Measurements from ENCODE around the gene LRRC73. TPM values are rescaled to one million over a fixed set of nuclear protein-coding genes. Genes with fewer than 3 reads are reported as not detected.

LRRC73 gene
- total and polyA plus RNA-seq, 2 of the 8 experiments (the other 6 are each of a cell fraction or from before 2014, with no cell fraction given), result 0.24 to 0.26 TPM

DNA sequence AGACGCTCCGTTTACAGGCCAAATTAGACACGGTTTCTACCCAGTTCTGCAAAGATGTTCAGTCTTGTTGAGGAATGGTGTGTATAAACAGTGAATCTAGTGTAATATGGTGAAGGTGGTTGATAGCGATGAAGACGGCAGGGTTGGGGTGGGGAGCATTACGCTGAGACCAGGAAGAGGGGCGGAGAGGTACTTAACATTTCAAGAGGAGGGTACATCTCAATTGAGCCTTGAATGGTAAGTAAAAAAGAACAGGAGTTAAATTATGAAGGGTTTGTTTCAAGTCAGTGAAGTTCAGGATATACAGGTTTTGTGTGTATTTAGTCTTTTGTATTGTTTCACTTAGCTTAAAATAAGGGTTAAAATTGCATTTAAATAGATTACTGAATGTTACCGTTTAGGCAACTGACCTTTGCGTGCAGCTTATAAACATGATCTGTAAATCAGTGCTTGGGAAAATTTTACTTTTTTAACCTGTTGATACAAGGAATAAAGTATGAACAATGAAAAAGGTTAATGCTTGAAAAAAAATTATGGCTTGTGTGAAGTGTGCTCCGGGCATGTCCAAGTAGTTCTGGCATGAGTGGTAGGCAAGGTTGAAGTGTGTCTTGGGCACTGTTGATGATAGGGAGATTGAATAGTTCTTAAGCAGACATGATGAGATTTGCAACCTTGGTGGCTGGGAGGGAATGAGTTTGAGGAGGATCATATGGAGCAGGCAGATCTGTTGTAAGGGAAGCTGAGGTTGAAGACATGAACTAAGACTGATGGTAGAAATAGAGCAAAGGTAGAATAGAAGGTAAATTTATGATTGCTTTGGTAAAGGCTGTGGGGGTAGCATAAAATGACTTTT lies 7.6 kb upstream of the LRRC73 start:
- Histone ChIP-seq H2AK5ac (ENCODE audit: low read depth, low read length) (no peak overlapping the region), H3K4me1 (replicated peaks in 1 of 4; ENCODE audit: control insufficient read depth in 3 of 4, insufficient read depth in 4 of 4, low read length in 3 of 4) (peaks cover 4 to 12% (median 7%) of the 10 kb centered on the region in 4 experiments; a peak in 6 of 7 replicates), H3K4me3 (ENCODE audit: extremely low read depth in 1 of 4, insufficient read depth in 2 of 4, low read depth in 3 of 4, low read length in 4 of 4) (peak overlapping the region; percentile 86 to 100 (median 96)), H3K9me3 (ENCODE audit: insufficient read depth in 2 of 2, low read depth in 1 of 2, low read length in 1 of 2) (no peaks in the 10 kb centered on the region), H2BK15ac (ENCODE audit: low read length) (no peak overlapping the region), H3K9ac (replicated peaks in 1 of 4; ENCODE audit: extremely low read depth in 1 of 4, low read depth in 3 of 4, low read length in 3 of 4) (peak overlapping the region; percentile 83 to 98 (median 98)), H3K36me3 (ENCODE audit: control insufficient read depth in 2 of 4, insufficient read depth in 4 of 4, low read length in 3 of 4) (peaks cover 34 to 62% (median 49%) of the 10 kb centered on the region in 4 experiments), H3K27ac (ENCODE audit: low read depth, low read length) (peak overlapping the region; percentile 82), H3K23ac (ENCODE audit: insufficient read length) (no peak overlapping the region), H3K79me1 (ENCODE audit: low read depth, low read length) (peaks cover 12% of the 10 kb centered on the region), H2BK120ac (replicated peaks; ENCODE audit: low read depth, low read length) (no peak overlapping the region), H3K27me3 (replicated peaks in 1 of 4; ENCODE audit: control insufficient read depth in 3 of 4, extremely low read depth in 1 of 4, insufficient read depth in 3 of 4, low read length in 3 of 4) (no peaks in the 10 kb centered on the region), H3K4me2 (ENCODE audit: insufficient read depth in 1 of 2, low read depth in 2 of 2, low read length in 2 of 2) (peak overlapping the region; percentile 58 to 86), H2AFZ (ENCODE audit: low read length) (peak overlapping the region; percentile 96), H4K20me1 (replicated peaks in 1 of 2; ENCODE audit: control insufficient read depth in 1 of 2, insufficient read depth in 2 of 2, low read length in 2 of 2) (peaks cover 4 to 8% of the 10 kb centered on the region in 2 experiments), H4K5ac (ENCODE audit: insufficient read length, low read depth, low read length) (no peak overlapping the region), H3K14ac (ENCODE audit: insufficient read length) (no peak overlapping the region), H4K91ac (replicated peaks; ENCODE audit: insufficient read length, low read length) (no peak overlapping the region), H3K56ac (replicated peaks; ENCODE audit: insufficient read length, low read depth, low read length) (no peak overlapping the region), H4K8ac (ENCODE audit: extremely low read depth, insufficient read depth, low read length) (no peak overlapping the region), H3K4ac (replicated peaks; ENCODE audit: insufficient read length, low read depth, low read length) (peak overlapping the region; percentile 7), H2BK5ac (ENCODE audit: low read depth, low read length) (no peak overlapping the region), H2BK20ac (ENCODE audit: low read length) (no peak overlapping the region), H3K18ac (ENCODE audit: extremely low read depth, low read length) (no peak overlapping the region), H2BK12ac (ENCODE audit: low read depth, low read length) (no peak overlapping the region; the same call in 1 of the 2 replicates), H3K23me2 (ENCODE audit: low read depth, low read length) (peaks cover 9% of the 10 kb centered on the region), H3K79me2 (ENCODE audit: control insufficient read depth in 1 of 2, insufficient read depth in 2 of 2, low read length in 2 of 2) (peaks cover 19 to 42% of the 10 kb centered on the region in 2 experiments)
- FAIRE-seq, result no peak
- POLR2A ChIA-PET (ENCODE audit: partially characterized antibody), result interaction anchor here (0.7 to 12.4 kb wide), 16 partner anchors 9 to 502 kb away, joined by 3 to 147 read pairs (median 4); partner anchors contain the start of genes GTPBP2, LRRC73, MAD2L1BP and POLH
- DNase-seq (ENCODE audit: low read depth in 1 of 2, low spot score in 2 of 2), result no peak
- WGBS, 2 experiments (ENCODE audit: extremely low coverage in 1 of 2, insufficient coverage in 1 of 2, insufficient read length in 1 of 2, insufficient replicate concordance in 2 of 2, low coverage in 1 of 2, low lambda C conversion rate in 2 of 2, missing lambda C conversion rate in 1 of 2), result 15% methylated on average over 10 of the region's 10 CpGs; no CpG with 5 or more reads in 1 of the 2 experiments
- CTCF ChIA-PET (ENCODE audit: partially characterized antibody), result interaction anchor here (1.1 to 3.8 kb wide), 4 partner anchors 11 to 203 kb away, joined by 3 to 19 read pairs (median 3); no protein-coding TSS in a partner anchor
- TF ChIP-seq, protein P1, sequence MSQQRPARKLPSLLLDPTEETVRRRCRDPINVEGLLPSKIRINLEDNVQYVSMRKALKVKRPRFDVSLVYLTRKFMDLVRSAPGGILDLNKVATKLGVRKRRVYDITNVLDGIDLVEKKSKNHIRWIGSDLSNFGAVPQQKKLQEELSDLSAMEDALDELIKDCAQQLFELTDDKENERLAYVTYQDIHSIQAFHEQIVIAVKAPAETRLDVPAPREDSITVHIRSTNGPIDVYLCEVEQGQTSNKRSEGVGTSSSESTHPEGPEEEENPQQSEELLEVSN (IDR thresholded peaks at IDR 0.05), result no peak
- TF ChIP-seq CREB1 (IDR thresholded peaks at IDR 0.05) (no peak), RXRA (IDR thresholded peaks at IDR 0.05; ENCODE audit: insufficient read depth, low read depth, low read length) (no peak), KDM1A (IDR thresholded peaks at IDR 0.05; ENCODE audit: borderline replicate concordance, low read length) (no peak), BACH1 (IDR thresholded peaks at IDR 0.05; ENCODE audit: low read length) (no peak), TAF1 (IDR thresholded peaks at IDR 0.05; ENCODE audit: low read depth, low read length) (no peak), HDAC6 (IDR thresholded peaks at IDR 0.05; ENCODE audit: low read depth, low read length) (no peak), SP4 (IDR thresholded peaks at IDR 0.05; ENCODE audit: low read length) (no peak), TBP (IDR thresholded peaks at IDR 0.05; ENCODE audit: low read depth, low read length) (no peak)
- TF ChIP-seq, protein P2, sequence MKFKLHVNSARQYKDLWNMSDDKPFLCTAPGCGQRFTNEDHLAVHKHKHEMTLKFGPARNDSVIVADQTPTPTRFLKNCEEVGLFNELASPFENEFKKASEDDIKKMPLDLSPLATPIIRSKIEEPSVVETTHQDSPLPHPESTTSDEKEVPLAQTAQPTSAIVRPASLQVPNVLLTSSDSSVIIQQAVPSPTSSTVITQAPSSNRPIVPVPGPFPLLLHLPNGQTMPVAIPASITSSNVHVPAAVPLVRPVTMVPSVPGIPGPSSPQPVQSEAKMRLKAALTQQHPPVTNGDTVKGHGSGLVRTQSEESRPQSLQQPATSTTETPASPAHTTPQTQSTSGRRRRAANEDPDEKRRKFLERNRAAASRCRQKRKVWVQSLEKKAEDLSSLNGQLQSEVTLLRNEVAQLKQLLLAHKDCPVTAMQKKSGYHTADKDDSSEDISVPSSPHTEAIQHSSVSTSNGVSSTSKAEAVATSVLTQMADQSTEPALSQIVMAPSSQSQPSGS (IDR thresholded peaks at IDR 0.05; ENCODE audit: low read length), result no peak
